Naive B cell (primary cell): ENCODE results near the gene LRP4. TPM values are rescaled to one million over a fixed set of nuclear protein-coding genes. Genes with fewer than 3 reads are reported as not detected.

Experiments used
- polyA plus RNA-seq, 6 donors: library from polyadenylated mRNA; unstranded; fragments of 300-500 nt; fragmentation: Illumina TruSeq; gene quantifications; one replicate each; pipeline ENCODE4 v1.2.3, GENCODE V29; 2021; ENCODE audit warnings: low read depth in 6 of 6

Gene LRP4
- polyA plus RNA-seq, 6 donors from 2014 or later = not detected

Other genes starting within 250 kb of the LRP4 start
- 10 to 100 TPM; 31.4 to 51.6 (median 34.7) TPM for gene ARHGAP1, start 217.9 kb downstream of the LRP4 start, polyA plus RNA-seq
- gene ZNF408, start 217.5 kb downstream of the LRP4 start, polyA plus RNA-seq = 10 to 100 TPM in 5 of 6 donors, 1 to 10 TPM in 1; 6.2 to 13.8 (median 11.3) TPM
- gene F2, start 199.3 kb downstream of the LRP4 start, polyA plus RNA-seq = not detected
- gene CKAP5, start 72.3 kb downstream of the LRP4 start, polyA plus RNA-seq = 10 to 100 TPM in 2 of 6 donors, 1 to 10 TPM in 3, not detected in 1; 6.7 to 16.0 (median 9.8) TPM
- 10 to 100 TPM; 16.8 to 34.9 (median 18.7) TPM for gene CSTPP1, start 18.2 kb upstream of the LRP4 start, polyA plus RNA-seq